Left ventricle myocardium inferior (tissue), 1 donor: Measurements from ENCODE around the gene YWHAE. TPM values are rescaled to one million over a fixed set of nuclear protein-coding genes. Genes with fewer than 3 reads are reported as not detected.

Experiments
- DNase-seq: peaks from one replicate; pipeline ENCODE4 v3.0.0-alpha.2; 2020
- H3K27ac ChIP-seq: fragments of 200-600 bp; replicated peaks from 2 replicates; pipeline ENCODE4 v1.8.0; 2021
- H3K27me3 ChIP-seq: fragments of 200-600 bp; 2 replicates; pipeline ENCODE4 v1.8.0; 2021; ENCODE audit warnings: low read depth
- H3K36me3 ChIP-seq: fragments of 200-600 bp; 2 replicates; pipeline ENCODE4 v1.8.0; 2021
- H3K4me1 ChIP-seq: fragments of 200-600 bp; 2 replicates; pipeline ENCODE4 v1.8.0; 2021
- H3K4me3 ChIP-seq: fragments of 200-600 bp; 2 replicates; pipeline ENCODE4 v1.8.0; 2021; ENCODE audit warnings: mild to moderate bottlenecking, moderate library complexity
- H3K9me3 ChIP-seq: fragments of 200-600 bp; replicated peaks from 2 replicates; pipeline ENCODE4 v1.8.0; 2021
- CTCF ChIP-seq: fragments of 200-600 bp; IDR thresholded peaks from 2 replicates; pipeline ENCODE4 v1.8.0; 2021; ENCODE audit warnings: antibody characterized with exemption, mild to moderate bottlenecking, borderline replicate concordance
- intact Hi-C: fragments of 100-400 bp; cut with micrococcal nuclease; formaldehyde crosslinking; loops from one replicate; pipeline ENCODE4 v1.11.0; 2022
- total RNA-seq: library from RNA; stranded (reverse); fragmentation: NEBNext Ultra II Directional; extraction: Animal tissue kit (Norgen Biotek cat#: 25700); gene quantifications from one replicate; pipeline ENCODE4 v1.2.1, GENCODE V29; 2021
- donor health status: DM: no; HTN: yes; CAD: no; lungs with severe emphysema.

YWHAE gene
- total RNA-seq, 1 donor from 2014 or later, result 569 TPM

DNA sequence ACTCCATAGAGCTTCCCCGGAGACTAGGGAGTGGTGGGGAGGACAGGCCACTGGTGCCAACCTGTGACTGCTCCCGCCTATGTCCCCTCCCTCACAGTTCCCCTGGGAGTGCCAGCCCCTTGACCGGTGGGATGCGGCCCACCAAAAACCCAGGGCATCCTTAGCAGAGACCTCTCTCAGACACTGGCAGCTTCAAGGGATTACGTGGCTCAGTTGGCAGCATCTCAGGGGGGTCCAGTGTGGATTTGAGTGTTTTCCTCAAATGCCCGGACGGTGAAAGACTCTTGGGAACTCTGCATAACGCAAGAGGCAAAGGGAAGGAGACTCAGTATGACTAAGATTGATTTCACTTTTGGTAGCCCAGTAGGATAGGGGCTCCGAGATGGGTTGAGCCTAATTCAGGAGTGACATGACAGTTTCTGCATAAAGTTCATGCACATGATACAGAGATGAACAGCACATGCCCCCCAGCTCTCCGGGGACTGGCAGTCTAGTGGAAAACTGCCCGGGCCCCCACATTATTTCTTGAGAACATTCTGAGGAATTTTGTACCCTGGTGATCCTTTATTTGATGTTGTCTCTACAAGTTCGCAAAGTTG is 70.2 kb downstream of the YWHAE start:
- H3K27me3 ChIP-seq, result no peaks in the 10 kb centered on the region
- H3K27ac ChIP-seq, result no peak overlapping the region
- no peak for DNase-seq
- TF ChIP-seq CTCF, result no peak
- no peak overlapping the region for H3K4me3 ChIP-seq
- intact Hi-C loops, result loop anchor here (5.0 kb wide), 2 partner anchors 53 to 73 kb away; partner anchors contain the start of gene TRARG1
- no peaks in the 10 kb centered on the region for H3K9me3 ChIP-seq
- no peaks in the 10 kb centered on the region for H3K36me3 ChIP-seq
- peaks cover 13% of the 10 kb centered on the region for H3K4me1 ChIP-seq

- DNase-seq, result no peak
- no peaks in the 10 kb centered on the region for H3K9me3 ChIP-seq
- no peak for TF ChIP-seq CTCF
- intact Hi-C loops, result no loop called here
- no peak overlapping the region for H3K4me3 ChIP-seq
- no peaks in the 10 kb centered on the region for H3K27me3 ChIP-seq
- no peak overlapping the region for H3K27ac ChIP-seq
- peaks cover 13% of the 10 kb centered on the region for H3K4me1 ChIP-seq
- no peaks in the 10 kb centered on the region for H3K36me3 ChIP-seq
Observed at GRCh38 chr17:1328437-1328836, 71.6 kb downstream of the YWHAE start.

DNA sequence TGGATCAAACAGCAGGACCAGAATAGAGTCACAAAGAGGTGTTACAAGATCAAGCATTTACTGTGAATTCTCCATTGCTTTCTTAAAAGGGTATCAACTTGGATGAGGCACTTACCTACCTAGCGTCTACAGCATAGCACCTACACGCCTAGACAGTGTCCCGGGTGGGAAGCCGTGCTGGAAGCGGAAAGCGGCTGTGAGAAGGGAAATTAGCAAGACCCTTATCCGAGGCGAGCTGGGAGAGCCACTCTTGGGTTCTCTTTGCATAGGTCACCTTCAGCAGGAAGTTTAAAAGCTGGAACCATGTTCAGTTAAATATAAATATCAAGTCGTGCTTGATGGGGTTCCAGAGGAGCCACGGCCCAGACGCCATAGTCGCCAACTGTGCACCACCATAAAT is 74.3 kb downstream of the YWHAE start:
- no peaks in the 10 kb centered on the region for H3K27me3 ChIP-seq
- H3K27ac ChIP-seq, result no peak overlapping the region
- no peaks in the 10 kb centered on the region for H3K9me3 ChIP-seq
- TF ChIP-seq CTCF, result no peak
- no peaks in the 10 kb centered on the region for H3K36me3 ChIP-seq
- no peak overlapping the region for H3K4me3 ChIP-seq
- DNase-seq, result no peak
- H3K4me1 ChIP-seq, result no peaks in the 10 kb centered on the region
- intact Hi-C loops, result no loop called here

- TF ChIP-seq CTCF, result no peak
- H3K4me3 ChIP-seq, result no peak overlapping the region
- H3K4me1 ChIP-seq, result peaks cover 1% of the 10 kb centered on the region
- H3K27me3 ChIP-seq, result no peaks in the 10 kb centered on the region
- H3K9me3 ChIP-seq, result no peaks in the 10 kb centered on the region
- no peaks in the 10 kb centered on the region for H3K36me3 ChIP-seq
- intact Hi-C loops, result no loop called here
- no peak for DNase-seq
- no peak overlapping the region for H3K27ac ChIP-seq
Observed at GRCh38 chr17:1324201-1324771, 75.7 kb downstream of the YWHAE start.

DNA sequence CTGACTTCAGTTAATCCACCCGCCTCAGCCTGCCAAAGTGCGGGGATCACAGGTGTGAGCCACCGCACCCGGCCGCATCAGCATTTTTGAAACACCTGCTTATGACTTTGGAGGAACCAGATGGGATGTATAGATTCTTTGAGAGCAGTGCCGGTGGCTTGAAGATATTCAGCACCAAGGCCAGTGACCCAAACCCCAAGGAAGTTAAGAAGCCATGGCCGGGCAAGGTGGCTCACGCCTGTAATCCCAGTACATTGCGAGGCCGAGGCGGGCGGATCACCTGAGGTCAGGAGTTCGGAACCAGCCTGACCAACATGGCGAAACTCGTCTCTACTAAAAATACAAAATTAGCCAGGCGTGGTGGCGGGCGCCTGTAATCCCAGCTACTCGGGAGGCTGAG is 76.7 kb downstream of the YWHAE start:
- Histone ChIP-seq H3K4me1 (peaks cover 11% of the 10 kb centered on the region), H3K4me3 (no peak overlapping the region), H3K36me3 (no peaks in the 10 kb centered on the region), H3K27ac (no peak overlapping the region), H3K9me3 (no peaks in the 10 kb centered on the region), H3K27me3 (no peaks in the 10 kb centered on the region)
- no peak for TF ChIP-seq CTCF
- no peak for DNase-seq
- intact Hi-C loops, result no loop called here
